ENCODE data around the gene DEPDC4.
"Not testable (repeated sequence)": the region's sequence is repeated elsewhere in the genome, so short reads cannot be mapped to it uniquely, and the experiment has no call there.

DEPDC4 gene

GRCh38 chr12:100243137-100243536 is 23.7 kb downstream of the DEPDC4 start:
- no peaks in the 10 kb centered on the region for H3K36me3 ChIP-seq (replicated peaks)
- no peak for DNase-seq
- H3K27ac ChIP-seq = no peak overlapping the region
- H3K4me3 ChIP-seq (ENCODE audit: low read depth, low read length) = no peak overlapping the region
- in situ Hi-C loops (cut with HindIII; ENCODE audit: low pct_ligation_motif_present, low sequenced_read_pairs) = no loop called here
- TF ChIP-seq CTCF (IDR thresholded peaks at IDR 0.05; ENCODE audit: low read depth, low read length, missing control alignments) = no peak
- H3K27me3 ChIP-seq (replicated peaks) = no peaks in the 10 kb centered on the region

GRCh38 chr12:100239589-100239988 is 27.3 kb downstream of the DEPDC4 start:
- in situ Hi-C loops (cut with HindIII; ENCODE audit: low pct_ligation_motif_present, low sequenced_read_pairs) = no loop called here
- H3K27ac ChIP-seq = no peak overlapping the region
- no peak overlapping the region for H3K4me3 ChIP-seq (ENCODE audit: low read depth, low read length)
- no peak for TF ChIP-seq CTCF (IDR thresholded peaks at IDR 0.05; ENCODE audit: low read depth, low read length, missing control alignments)
- DNase-seq = no peak
- no peaks in the 10 kb centered on the region for H3K27me3 ChIP-seq (replicated peaks)
- no peaks in the 10 kb centered on the region for H3K36me3 ChIP-seq (replicated peaks)

GRCh38 chr12:100238801-100239200 is 28.1 kb downstream of the DEPDC4 start:
- Histone ChIP-seq H3K36me3 (replicated peaks) (no peaks in the 10 kb centered on the region), H3K27me3 (replicated peaks) (no peaks in the 10 kb centered on the region), H3K4me3 (ENCODE audit: low read depth, low read length) (no peak overlapping the region), H3K27ac (no peak overlapping the region)
- in situ Hi-C loops (cut with HindIII; ENCODE audit: low pct_ligation_motif_present, low sequenced_read_pairs) = no loop called here
- TF ChIP-seq CTCF (IDR thresholded peaks at IDR 0.05; ENCODE audit: low read depth, low read length, missing control alignments) = no peak
- DNase-seq = no peak

DNA sequence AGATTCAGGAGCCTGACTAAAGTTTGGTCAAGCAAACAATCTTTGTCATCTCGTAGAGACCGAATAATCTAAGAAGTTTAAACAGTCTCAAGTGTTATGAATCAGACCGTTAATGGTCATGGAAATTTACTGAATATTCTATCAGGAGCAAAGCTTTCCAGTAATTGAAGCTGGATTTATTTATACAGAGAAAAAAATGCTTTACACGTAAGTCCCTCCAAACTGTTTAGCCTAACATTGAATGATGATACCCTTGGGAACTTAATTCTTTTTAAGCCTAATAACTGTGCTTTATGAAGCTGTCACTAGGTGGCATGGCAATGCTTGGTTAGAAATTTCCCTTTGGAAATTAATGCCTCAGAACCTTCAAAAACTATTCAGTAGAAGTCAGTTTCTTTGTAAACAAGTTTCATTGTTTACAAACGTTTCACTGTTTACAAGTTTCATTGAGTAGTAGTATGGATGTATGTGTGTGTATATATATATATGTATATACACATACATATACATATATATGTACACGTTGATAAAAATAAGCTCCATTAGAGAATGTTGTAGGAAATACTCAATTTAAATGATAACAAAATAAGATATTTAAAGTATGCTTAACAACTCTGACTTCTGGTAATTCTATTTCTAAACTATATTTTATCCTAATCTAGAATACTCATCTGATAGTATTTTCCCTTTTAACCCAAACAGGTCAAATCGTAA is 32.1 kb downstream of the DEPDC4 start:
- in situ Hi-C loops (cut with HindIII; ENCODE audit: low pct_ligation_motif_present, low sequenced_read_pairs) = no loop called here
- Histone ChIP-seq H3K27me3 (replicated peaks) (no peaks in the 10 kb centered on the region), H3K4me3 (ENCODE audit: low read depth, low read length) (no peak overlapping the region), H3K27ac (no peak overlapping the region), H3K36me3 (replicated peaks) (no peaks in the 10 kb centered on the region)
- TF ChIP-seq CTCF (IDR thresholded peaks at IDR 0.05; ENCODE audit: low read depth, low read length, missing control alignments) = peak; percentile 62
- peak; percentile 25 for DNase-seq

- no peak for DNase-seq
- H3K4me3 ChIP-seq (ENCODE audit: low read depth, low read length) = no peak overlapping the region
These were observed 32.7 kb downstream of the DEPDC4 start for GRCh38 chr12:100234166-100234565.

GRCh38 chr12:100231873-100232272 is 35.0 kb downstream of the DEPDC4 start:
- in situ Hi-C loops (cut with HindIII; ENCODE audit: low pct_ligation_motif_present, low sequenced_read_pairs); H3K36me3 ChIP-seq (replicated peaks); DNase-seq; H3K27me3 ChIP-seq (replicated peaks); H3K27ac ChIP-seq; H3K4me3 ChIP-seq (ENCODE audit: low read depth, low read length): not testable (repeated sequence)

More at GRCh38 chr12:100234166-100234565, 32.7 kb downstream of the DEPDC4 start:
- in situ Hi-C loops (cut with HindIII; ENCODE audit: low pct_ligation_motif_present, low sequenced_read_pairs) = no loop called here
- TF ChIP-seq CTCF (IDR thresholded peaks at IDR 0.05; ENCODE audit: low read depth, low read length, missing control alignments) = no peak
- Histone ChIP-seq H3K27me3 (replicated peaks) (no peaks in the 10 kb centered on the region), H3K36me3 (replicated peaks) (no peaks in the 10 kb centered on the region), H3K27ac (no peak overlapping the region)
